Pons (tissue), 1 donor: ENCODE results near the gene CD7.
A peak's percentile ranks its signal among the peaks of the same experiment; 100 is the strongest.

Source experiments
- DNase-seq: peaks from one replicate; pipeline ENCODE4 v3.0.0-alpha.2; 2016; ENCODE audit warnings: low spot score

Gene CD7

GRCh38 chr17:82297714-82298537 lies 19.5 kb downstream of the CD7 start:
- peak; percentile 76 for DNase-seq

GRCh38 chr17:82297280-82297713 lies 20.1 kb downstream of the CD7 start:
- peak; percentile 46 for DNase-seq

GRCh38 chr17:82296511-82297279 lies 20.7 kb downstream of the CD7 start:
- no peak for DNase-seq

- DNase-seq = no peak
Observed at GRCh38 chr17:82295472-82295814, 22.0 kb downstream of the CD7 start.

- DNase-seq = no peak
Observed at GRCh38 chr17:82294064-82294773, 23.2 kb downstream of the CD7 start.

GRCh38 chr17:82292251-82293154 lies 24.9 kb downstream of the CD7 start:
- peak; percentile 98 for DNase-seq

GRCh38 chr17:82291582-82292250 lies 25.7 kb downstream of the CD7 start:
- DNase-seq = no peak

GRCh38 chr17:82287868-82288801 lies 29.3 kb downstream of the CD7 start:
- DNase-seq = no peak

- no peak for DNase-seq
Observed at GRCh38 chr17:82287013-82287867, 30.2 kb downstream of the CD7 start.

GRCh38 chr17:82285141-82285540 lies 32.3 kb downstream of the CD7 start:
- DNase-seq = no peak

GRCh38 chr17:82283208-82283749 lies 34.1 kb downstream of the CD7 start:
- no peak for DNase-seq

- DNase-seq = no peak
Observed at GRCh38 chr17:82282239-82283207, 34.9 kb downstream of the CD7 start.

- no peak for DNase-seq
Observed at GRCh38 chr17:82281502-82282238, 35.7 kb downstream of the CD7 start.

- DNase-seq = no peak
Observed at GRCh38 chr17:82281076-82281475, 36.3 kb downstream of the CD7 start.

GRCh38 chr17:82280537-82280936 lies 36.9 kb downstream of the CD7 start:
- no peak for DNase-seq

- no peak for DNase-seq
Observed at GRCh38 chr17:82278786-82279391, 38.5 kb downstream of the CD7 start.
